NCI-H82 treated with DMSO at 0.1 percent for 48 hours (cell line): ENCODE measurements around the gene F11.
"Not testable (repeated sequence)": the region's sequence is repeated elsewhere in the genome, so short reads cannot be mapped to it uniquely, and the experiment has no call there.

Experiments
- DNase-seq: peaks from one replicate; lab custom pipeline; 2025; ENCODE audit not compliant: unreplicated experiment; lab: John Stamatoyannopoulos, UW

Gene F11

DNA sequence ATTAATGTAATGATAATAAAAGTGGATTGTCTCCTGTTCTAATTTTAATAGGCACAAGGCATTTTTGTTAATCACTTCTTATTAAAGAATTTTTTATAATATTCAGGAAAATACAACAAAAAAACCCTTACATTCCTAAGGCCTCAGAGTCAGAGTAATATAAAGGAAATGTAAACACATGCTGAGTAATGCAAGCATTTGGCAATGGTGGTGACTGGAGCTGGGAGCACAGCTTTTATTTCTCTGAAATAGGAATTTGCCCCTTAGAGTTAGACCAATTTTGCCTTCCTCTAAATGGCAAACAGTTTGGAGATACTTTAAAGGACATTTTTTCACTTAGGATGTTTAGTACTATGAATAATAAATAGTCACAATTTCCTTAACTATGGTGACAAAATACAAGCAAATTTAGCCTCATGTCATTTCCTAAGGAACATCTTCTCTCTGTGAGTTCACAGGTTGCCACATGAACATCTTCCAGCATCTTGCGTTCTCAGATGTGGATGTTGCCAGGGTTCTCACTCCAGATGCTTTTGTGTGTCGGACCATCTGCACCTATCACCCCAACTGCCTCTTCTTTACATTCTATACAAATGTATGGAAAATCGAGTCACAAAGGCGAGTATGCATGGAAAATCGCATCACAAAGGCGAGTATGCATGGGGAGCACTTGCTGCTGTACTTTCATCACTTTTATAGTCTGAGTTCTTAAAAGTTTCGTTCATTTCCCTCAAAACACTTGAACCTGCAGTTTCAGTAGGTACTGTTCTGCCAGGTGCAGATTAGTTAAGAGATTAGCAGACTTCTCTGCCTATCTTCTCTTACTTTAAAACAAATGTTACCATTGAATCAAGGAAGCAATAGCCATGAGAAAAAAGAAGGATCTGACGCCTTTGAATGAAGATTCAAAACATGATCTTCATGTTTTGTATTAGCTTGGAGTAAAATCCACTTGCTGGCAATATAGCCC is 15.9 kb upstream of the F11 start:
- DNase-seq = no peak

DNA sequence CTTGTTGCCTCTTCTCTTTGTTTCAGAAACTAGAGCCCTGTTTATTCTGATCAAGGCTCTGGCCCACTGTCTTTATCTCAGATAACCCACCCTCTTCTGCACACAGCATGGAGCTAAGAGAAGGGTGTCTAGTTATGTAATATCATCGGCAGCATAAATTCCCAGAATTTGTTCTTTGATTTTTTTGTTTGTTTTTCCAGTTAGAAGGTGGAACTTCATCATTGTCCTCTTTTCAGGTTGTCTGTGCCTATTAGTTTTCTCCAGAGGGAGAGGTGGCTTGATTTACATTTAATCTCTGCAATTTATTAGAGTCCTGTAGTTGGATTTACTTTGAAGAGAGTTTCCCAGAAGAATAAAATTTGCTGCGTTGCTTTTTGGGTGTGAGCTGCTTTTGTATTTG is 15.2 kb upstream of the F11 start:
- DNase-seq = no peak

DNA sequence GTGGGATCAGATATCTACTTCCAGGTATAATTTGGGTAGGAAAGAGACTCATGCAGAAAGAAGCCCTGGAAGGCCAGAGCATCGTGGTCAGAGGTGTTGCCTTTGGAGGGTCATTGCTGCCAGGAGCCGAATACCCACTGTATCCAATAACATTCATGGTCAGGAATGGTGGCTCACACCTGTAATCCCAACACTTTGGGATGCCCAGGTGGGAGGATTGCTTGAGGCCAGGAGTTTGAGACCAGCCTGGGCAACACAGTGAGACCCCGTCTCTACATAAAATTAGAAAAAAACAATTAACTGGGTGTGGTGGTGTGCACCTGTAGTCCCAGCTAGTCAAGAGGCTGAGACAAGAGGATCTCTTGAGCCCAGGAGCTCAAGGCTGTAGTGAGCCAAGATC is 10.9 kb upstream of the F11 start:
- no peak for DNase-seq

DNA sequence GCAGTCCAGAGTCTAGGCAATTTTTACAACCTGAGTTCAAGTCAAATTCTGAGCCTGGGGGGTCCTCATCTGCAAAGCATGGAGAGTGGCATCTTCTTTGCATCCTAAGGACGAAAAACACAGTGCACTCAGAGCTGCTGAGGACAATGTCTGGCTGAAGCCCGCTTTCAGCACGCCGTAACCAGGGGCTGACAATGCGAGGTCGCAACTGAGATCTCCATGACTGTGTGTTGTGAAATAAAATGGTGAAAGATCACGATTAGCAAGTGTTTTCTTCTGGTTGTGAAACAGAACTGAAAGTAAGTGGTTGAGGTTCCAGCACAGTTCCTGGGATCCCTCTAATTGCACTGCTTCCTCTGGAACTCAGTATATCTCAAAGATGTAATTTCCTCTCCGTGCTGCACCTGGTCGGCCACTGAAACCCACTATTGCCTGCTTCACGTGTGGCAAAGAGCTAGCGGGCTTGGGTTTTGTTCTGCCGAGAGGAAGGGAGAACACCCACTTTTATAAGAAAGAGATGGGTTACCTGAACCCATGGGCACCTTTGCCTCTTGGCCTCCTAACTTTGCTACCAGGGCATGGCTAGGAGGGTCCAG is 7.7 kb upstream of the F11 start:
- no peak for DNase-seq

DNA sequence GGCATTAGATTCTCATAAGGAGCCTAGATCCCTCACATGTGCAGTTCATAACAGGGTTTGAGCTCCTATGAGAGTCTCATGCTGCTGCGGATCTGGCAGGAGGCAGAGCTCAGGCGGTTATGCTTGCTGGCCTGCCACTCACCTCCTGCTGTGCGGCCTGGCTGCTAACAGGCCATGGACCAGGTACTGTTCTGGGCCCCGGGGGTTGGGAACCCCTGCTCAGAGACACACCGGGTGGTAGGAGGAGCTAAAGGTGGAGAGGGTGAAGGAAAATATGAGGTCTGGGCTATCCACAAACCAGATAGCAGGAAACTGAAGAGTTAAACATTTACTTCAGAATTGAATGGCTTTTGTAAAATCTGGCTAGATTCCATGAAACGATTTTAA is 5.9 kb upstream of the F11 start:
- no peak for DNase-seq

DNA sequence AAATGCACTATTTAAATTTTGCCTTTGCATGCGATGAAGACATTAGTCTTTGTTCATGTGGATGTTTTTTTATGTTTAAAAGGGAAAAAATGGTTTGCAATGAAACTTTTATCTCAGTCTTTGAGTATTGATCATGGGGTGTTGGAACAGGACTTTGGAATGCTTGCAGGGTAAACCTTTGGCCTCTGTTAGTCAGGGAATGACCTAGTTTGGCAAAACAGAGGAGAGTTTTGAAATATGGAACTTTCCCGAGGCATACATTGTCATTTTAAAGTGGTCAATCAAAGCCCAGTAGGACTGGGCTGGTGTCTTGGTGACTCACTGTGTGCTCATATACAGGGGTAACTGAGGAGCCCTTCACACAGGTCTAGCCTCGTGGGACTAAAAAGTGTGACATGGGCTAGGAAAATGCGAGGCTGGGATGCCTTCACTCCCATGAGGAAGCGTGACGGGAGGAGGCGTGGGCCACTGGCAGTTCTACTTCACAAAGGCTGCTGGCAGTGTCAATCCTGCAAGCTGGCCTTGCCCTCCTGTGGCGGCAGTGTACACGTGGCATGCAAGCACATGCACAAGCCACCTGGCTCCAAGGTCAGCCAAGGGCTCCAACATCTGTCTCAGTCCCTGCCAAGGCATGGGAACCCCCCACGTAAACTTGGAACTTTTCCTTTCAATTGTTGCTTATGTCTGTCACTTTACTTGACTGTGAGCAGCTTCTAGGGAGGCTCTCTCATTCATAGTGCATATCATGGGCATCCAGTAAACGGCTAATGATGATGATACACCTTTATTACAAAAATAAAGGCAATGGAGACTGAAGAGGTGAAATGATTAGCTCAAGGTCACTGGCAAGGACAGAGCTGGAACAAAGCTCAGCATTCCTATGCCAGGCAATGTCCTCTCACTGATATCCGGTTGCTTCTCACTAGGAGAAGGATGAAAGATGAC is 5.2 kb upstream of the F11 start:
- no peak for DNase-seq

DNA sequence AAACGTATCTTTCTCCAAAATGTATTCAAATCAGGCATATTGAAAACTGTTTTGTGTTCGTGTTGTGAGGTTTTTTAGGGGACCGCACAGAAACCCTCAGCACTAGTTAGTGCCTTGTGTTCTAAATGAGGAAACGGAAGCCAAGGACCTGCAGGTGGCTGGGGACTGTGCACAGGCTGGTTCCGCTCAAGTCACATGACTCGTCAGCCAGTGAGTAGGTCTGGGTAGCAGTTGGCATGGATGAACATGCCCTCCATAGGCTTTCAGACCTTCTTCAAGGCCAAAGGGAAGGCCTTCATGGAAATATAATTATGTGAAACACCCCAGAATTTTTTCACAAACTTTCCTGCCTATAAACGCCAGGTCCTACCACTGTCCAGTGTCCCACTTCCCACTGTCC is 1.3 kb upstream of the F11 start:
- no peak for DNase-seq

DNA sequence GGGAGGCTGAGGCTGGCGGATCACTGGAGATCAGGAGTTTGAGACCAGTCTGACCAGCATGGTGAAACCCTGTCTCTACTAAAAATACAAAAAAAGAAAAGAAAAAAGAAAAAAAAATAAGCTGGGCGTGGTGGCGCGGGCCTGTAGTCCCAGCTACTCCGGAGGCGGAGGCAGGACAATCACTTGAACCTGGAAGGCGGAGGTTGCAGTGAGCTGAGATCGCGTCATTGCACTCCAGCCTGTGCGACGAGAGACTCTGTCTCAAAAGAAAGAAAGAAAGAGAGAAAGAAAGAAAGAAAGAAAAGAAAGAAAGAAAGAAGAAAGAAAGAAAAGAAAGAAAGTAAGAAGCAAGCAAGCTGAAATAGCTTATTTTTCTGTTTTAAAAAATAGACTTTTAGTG is 739 bp upstream of the F11 start:
- not testable (repeated sequence) for DNase-seq

DNA sequence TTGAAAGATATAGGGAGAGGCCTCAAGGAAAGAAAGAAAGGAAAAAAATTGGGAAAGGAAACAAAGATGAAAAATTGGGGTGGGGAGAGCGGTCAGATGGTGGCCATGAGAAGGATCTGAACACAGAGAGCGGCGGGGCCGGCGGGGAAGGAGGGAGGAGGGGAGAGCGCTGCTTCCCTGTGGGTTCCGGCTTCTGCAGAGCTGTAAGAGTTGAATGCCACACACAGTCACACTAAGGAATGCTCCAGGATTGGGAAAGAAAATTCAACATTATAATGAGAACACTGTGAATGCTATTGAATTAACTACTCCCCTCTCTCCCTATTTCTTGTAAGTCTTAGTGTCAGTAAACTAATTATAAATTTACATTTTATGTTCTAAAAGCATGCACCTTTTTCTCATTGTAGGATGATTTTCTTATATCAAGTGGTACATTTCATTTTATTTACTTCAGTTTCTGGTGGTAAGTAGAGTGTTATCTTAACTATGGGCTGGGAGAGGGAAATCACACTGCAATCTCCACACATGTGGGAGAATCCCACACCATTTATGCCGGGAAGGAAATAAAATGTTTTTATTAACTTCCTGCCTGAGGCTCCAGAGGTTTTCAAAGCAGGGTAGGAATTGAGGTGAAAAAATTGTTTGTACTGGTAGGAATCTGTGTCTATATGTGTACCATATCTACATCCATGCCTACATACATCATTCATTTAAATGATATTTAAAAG is 904 bp downstream of the F11 start:
- DNase-seq = no peak

DNA sequence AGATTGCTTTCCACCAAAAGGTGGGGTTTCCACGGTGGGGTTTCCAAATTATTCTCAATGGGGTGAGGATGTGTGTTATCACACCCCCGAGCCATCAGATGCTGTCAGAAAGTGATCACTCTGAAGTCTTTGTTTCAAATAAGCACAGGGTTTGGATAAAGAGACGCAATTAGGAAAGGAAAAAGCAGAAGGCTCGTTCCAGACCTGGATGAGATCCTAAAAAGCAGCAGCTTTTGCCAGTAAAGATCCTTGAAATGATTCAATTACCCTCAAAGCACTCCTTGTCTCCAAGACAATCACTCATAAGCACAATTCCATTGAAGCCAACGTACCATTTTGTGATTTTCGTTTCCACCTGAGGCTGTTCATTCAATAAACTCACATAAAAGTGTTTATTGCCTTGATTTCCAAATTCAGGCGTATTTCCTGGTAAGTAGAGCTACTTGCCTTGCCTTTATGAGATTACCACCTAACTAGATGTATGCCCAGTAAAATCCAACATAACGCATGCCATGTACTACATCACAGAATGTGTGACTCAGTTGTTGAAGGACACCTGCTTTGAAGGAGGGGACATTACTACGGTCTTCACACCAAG is 5.2 kb downstream of the F11 start:
- DNase-seq = no peak

DNA sequence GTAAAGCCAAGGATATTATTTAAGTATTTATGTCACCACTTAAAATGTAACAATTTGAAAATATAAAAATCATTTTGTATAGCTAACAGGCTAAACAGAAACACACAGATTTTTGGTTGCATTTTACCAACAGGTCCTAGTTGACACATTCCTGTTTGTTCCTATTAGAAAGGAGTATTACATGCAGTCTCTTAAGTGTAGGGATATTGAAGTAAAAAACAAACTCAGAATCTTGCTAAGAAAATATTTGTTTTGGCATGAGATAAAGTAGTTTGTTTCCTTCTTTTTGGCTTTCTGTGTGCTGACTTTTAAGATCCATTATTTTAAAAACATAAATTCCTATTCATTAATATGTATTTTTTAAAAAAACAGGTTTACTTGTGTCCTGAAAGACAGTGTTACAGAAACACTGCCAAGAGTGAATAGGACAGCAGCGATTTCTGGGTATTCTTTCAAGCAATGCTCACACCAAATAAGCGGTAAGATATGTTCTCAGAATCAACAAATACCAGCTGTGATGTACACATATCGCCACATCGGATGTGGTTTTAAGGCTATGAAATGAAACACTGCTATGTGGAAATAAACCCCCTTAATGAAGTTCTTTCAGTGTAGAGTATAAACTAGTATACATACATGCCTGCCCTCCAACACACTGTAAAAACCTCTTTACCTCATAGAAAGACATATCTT is 6.9 kb downstream of the F11 start:
- DNase-seq = no peak

DNA sequence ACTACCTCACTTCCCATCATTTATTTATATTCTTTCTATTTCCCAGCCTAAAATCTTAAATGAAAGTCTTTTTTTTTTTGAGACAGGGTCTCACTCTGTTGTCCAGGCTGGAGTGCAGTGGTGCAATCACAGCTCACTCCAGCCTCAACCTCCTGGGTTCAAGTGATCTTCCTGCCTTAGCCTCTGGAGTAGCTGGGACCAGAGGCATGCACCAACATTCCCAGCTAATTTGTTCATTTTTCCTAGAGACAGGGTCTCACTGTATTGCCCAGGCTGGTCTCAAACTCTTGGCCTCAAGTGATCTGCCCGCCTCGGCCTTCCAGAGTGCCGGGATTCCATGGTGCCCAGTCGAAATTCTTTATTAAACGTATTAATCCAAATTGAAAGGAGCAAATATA is 7.4 kb downstream of the F11 start:
- DNase-seq = not testable (repeated sequence)

DNA sequence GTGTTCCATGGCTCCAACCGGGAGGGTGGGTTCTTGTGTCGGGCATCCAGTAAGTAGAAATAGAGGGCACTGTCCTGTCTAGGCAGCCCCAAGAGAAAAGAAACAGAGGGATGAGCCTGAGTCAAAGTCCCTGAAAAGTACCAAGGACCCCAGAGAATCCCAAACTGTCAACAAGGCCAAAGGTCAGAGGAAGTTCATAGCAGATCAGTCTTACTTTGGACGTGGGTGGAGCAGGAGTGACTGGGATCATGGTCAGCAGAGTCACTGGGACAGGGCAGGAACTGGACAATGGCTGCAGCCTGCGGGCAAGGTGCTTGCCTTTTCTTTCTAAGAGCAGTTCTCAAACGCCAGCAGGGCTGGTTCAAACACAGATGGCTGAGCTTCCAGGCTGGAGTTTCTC is 17.3 kb downstream of the F11 start:
- no peak for DNase-seq

DNA sequence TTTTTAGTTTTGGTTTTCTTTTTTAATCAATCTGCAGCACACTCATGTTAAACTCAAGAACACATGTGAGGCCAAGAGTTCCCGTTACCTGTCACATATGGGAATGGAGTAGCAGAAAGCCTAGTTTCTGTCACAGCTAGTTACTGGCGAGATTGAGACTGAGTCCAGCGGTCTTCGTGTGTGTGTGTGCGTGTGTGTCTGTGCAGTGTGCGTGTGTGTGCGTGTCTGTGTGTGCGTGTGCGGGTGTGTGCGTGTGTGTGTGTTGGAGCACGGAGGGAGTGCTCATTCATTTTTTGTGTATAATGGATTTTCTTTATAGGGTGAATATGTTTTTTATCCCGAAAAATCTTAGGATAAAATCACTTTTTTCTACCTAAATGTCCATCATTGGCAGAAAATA is 19.2 kb downstream of the F11 start:
- DNase-seq = no peak

DNA sequence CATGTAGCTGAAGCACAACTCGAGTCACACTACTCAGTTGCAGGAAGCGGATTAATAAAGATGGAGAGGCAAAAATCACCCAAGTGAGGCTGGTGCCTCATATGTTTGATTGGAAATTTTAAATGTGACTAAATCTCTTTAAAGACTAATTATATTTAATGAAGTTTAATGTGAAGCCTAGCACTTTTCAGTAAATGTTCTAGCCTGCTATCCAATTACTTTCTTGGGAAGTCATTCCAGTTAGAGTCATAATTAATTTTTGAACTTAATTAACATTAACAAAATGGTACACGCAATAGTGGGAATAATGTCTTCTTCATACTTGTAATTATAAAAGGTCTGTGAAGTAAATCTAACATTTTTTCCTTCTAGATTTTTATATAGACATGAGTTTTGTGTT is 20.6 kb downstream of the F11 start:
- no peak for DNase-seq

DNA sequence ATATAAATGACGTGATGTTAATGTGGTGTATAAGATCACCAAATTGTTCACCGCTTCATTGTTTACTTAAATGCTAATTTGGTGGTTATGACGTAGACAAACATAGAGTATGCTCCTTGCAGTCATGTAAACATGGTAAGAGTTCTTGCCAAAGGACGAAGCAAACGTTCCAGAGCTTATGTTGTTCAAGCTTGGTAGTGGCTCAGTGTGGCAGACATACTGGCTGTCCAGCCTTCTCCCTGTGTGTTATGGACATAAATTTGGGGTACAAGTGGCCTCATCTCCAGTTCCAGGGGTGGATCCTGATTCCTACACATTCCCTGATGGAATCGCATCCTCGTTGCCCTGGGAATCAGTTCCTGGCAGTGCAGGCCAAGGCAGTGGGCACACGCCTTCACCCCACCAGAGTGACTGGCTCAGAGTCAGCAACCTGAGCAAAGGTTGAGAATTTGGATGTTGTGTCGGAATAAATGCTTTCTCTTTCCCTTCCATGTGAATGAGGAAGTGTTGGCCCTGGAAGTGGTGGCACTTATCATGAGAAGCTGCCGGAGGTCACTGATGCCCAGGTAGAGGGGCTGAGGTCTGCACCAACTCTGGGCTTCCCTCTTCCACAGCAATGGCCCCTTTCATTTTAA is 25.4 kb downstream of the F11 start:
- DNase-seq = no peak

DNA sequence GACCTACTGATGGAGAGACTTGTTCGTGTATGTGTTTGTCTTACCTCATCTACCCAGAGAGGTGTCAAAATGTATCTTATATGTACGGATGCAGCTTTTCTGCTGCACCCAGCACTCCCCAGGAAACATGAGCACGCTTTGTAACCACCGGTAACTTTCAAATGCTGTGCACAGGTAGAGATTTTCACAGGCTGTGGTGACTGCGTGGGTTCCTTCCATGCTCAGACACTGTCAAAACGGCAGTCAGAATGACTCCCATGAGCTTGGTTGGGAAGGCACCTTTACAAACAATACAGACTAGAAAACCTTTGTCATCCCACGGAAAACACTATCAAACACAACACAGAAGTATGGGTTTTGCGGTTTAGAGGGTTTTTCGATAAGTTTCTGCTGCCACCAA is 28.2 kb downstream of the F11 start:
- DNase-seq = no peak

DNA sequence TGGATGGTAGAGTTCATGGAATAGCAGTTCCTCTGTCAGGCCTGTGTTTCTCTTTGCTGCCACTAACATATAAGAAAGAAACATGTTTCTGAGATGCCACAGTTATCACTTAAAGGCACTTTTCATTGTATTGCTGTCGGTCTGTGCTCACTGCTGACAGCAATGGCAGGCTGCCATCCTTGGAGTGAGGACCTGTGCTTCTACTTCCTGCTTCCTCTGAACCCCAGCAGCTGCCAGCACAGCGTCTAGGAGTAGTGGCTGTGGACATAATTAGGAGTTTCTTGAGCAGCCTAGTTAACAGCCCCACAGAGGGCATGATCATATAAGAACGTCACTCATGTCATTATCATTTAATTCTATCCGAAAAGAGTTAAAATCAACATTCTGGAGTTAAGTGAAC is 30.5 kb downstream of the F11 start:
- no peak for DNase-seq

DNA sequence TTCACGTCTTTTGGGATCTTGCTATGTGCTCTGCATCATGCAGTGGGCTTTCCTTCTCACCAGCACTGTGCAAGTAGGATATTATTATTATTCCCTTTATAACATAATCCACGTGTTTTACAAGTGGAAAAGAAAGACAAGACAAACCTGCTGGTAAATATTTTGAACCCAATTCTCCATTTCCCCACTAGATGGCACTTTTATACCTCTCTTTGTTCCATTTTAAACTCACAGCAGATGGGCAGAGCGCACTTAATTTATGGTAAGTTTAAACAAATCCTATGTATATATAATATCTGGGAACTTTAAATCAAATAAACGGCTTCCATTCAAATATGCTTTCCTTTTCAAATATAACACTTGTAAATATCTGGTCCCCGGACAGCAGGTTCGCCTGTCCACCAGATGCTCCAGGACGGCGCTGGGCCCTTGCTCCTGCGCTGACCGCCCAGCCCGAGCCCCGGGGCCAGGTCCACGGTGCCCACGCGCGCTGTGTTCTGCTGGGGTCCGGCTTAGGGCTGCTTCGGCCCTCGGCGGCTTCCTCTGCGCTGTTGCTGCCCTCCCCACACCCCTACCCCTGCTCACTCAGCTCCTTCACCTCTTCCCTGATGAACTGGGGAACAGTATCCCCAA is 31.1 kb downstream of the F11 start:
- DNase-seq = peak; percentile 0
